ENCODE results near the gene HIPK4.
"Not testable (repeated sequence)": the region's sequence is repeated elsewhere in the genome, so short reads cannot be mapped to it uniquely, and the experiment has no call there.

HIPK4 gene, protein sequence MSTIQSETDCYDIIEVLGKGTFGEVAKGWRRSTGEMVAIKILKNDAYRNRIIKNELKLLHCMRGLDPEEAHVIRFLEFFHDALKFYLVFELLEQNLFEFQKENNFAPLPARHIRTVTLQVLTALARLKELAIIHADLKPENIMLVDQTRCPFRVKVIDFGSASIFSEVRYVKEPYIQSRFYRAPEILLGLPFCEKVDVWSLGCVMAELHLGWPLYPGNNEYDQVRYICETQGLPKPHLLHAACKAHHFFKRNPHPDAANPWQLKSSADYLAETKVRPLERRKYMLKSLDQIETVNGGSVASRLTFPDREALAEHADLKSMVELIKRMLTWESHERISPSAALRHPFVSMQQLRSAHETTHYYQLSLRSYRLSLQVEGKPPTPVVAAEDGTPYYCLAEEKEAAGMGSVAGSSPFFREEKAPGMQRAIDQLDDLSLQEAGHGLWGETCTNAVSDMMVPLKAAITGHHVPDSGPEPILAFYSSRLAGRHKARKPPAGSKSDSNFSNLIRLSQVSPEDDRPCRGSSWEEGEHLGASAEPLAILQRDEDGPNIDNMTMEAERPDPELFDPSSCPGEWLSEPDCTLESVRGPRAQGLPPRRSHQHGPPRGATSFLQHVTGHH

DNA sequence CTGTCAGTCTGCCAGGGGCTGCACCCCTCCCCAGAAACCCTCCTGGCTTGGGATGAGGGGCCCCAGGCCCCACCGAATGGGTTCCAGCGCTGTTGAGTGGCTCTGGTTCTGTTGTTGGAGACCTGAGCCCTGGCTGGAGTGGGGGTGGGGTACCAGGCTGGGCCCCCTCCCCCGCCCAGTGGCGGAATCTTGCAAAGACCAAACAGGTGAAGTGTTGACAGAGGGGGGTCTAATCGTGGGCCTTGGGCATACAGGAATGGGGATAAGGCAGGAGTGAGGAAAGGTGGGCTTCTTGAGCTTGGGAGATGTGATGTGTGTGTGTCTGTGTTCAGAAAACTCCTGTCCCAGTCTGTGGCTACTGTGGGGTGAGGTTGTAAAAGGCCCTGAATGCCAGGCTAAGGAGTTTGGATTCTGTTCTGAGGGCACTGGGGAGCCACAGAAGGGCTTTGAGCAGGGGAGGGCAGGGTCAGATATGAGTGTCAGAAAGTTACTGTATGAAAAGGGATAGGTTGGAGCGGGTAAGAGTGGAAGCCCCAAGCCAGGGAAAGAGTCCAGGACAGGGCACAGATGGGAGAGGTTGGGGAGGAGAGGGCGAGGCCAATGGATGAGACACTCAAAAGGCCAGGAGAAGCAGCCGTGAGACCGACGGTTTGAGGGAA is at the start of gene HIPK4:
Gene HIPK4, minus strand, starts transcription at position 98 of the 659 bp plus-strand sequence. CDS start 279 bp downstream, outside the sequence.
- DNase-seq = no peak

DNA sequence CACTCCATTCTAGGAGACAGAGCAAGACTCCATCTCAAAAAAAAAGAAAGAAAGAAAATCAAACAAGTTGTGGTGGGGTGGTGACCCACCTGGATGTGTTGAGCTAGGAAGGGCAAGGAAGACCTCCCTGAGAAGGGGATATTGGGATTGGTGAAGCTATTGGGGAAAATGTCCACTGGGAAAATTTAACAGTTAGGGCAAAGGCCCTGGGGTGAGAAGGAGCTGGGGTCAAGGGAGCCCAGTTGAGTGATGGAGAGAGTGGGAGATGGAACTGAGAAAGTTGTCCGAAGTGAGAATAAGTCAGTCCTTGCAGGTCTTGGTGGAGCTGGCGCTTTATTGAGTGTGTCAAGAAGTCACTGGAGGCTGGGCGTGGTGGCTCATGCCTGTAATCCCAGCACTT is 48.3 kb upstream of the HIPK4 start:
- no peak for DNase-seq

DNA sequence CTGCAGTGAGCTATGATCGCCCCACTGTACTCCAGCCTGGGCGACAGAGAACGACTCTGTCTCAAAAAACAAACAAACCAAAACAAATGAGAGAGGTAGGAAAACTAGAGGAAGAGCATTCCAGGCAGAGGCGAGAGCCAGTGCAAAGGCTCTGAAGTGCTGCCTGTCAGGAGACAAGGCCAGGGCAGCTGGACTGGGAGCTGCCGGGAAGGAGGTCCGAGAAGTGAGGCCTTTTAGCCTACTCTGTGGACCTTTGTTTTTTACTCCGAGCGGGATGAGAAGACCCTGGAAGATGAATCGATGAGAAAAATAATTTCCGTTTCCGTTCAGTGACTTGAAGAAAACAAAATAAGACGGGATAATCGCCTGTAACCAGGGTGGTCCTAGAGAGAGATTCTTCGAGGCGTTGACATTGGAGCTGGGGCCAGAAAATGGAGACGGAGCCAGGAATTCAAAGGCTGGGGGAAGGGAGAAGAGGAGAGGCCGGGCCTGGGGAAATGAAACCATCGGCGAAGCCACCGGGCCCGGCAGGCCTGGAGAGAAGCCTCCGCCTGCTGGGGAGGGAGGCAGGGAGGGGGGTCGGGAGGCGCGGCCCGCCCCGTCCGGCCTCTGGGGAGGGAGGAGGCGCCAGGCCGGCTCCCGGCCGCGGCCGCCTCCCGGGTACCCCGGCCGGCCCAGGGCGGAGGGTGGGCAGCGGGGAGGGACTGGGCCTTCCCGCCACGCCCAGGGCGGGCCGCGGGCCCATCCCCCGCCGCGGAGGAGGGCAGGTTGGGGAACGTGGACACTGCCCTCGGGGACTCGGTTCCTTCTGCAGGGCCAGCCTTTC is 43.6 kb upstream of the HIPK4 start:
- peak; percentile 97 for DNase-seq

DNA sequence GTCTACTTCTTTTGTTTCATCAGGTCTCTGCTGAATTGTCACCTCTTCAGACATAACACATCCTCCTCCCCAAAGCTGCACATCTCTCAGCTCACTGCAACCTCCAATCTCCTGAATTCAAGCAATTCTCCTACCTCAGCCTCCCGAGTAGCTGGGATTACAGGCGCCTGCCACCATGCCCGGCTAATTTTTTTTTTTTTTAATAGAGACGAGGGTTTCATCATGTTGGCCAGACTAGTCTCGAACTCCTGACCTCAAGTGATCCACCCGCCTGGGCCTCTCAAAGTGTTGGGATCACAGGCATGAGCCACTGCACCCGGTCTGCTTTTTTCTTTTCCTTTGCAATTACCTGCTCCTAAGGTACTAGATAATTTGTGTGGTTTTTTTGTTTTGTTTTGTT is 42.8 kb upstream of the HIPK4 start:
- DNase-seq = not testable (repeated sequence)

DNA sequence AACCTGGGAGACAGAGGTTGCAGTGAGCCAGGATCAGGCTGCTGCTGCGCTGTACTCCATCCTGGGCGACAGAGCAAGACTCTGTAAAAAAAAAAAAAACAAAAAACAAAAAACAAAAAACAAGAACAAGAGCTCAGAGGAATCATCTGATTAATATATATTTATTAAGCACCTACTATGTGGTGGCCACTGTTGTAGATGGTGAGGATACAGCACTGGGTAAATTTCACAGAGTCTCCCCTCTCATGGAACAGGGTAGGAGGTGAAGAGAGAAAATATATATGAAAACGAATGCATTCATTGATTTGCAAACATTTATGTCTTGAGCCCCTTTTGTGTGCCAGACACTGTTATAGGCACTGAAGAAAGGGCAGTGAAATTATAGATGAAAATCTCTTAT is 41.7 kb upstream of the HIPK4 start:
- DNase-seq = no peak

DNA sequence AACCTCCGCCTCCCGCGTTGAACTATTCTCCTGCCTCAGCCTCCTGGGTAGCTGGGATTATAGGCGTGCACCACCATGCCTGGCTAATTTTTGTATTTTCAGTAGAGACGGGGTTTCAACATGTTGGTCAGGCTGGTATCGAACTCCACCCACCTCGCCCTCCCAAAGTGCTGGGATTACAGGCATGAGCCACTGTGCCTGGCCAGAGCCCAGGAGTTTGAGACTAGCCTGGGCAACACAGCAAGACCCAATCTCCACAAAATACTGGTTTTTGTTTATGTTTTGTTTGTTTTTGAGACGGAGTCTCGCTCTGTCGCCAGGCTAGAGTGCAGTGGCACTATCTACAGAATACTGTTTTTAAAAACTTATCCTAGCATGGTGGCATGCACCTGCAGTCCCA is 40.3 kb upstream of the HIPK4 start:
- not testable (repeated sequence) for DNase-seq

DNA sequence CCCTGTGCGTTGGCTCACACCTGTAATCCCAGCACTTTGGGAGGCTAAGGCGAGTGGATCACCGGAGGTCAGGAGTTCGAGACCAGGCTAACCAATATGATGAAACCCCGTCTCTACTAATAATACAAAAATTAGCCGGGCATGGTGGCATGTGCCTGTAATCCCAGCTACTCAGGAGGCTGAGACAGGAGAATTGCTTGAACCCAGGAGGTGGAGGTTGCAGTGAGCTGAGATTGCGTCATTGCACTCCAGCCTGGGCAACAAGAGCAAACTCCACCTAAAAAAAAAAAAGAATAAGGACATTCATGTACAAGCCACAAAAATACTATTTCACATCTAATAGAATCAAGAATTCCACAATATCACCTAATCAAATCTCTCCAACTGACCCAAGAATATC is 38.2 kb upstream of the HIPK4 start:
- DNase-seq = not testable (repeated sequence)

DNA sequence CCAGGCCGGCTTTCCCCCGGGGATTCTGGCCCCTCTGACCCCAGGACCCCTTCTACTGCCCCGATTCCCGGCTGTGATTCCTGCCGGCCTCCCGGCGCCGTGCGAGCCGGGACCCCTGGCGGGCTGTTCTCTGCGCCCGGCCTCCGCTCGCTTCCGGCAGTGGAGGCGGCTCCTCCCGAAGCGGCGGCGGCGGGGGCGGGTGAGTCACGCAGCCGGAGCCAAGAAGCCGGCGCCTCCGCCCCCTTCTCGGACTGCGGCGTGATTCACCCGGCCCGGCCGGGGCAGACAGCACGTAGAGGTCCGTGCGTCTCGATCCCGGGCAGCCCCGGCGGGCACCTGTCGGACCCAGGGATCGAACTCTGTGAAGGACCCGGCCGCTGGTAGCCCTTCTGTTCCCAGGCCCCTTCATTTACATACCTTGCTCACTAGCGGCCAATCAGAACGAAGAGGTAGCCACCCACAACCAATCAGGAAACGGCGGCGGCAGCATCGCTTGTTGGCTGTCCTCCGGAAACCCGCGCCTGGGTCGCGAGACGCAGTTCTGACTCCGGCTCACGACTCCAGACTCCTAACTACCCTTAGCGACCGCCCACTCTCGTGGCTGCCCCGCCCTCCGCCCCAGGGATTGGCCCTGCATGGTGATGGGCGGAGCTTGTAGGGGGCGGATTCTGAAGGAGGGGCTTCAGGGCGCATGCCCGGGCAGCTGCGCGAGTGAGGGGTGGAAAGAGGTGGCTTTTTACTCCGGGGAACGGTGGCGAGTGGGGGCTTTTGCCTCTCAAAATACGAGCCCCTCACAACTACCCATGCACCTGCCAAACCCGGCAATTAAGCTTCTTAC is 35.7 kb upstream of the HIPK4 start, which contains the start of gene SERTAD1:
Gene SERTAD1, minus strand, starts transcription at position 543 of the 838 bp plus-strand sequence. CDS start 2,446 bp downstream, outside the sequence.
- DNase-seq = peak; percentile 100

DNA sequence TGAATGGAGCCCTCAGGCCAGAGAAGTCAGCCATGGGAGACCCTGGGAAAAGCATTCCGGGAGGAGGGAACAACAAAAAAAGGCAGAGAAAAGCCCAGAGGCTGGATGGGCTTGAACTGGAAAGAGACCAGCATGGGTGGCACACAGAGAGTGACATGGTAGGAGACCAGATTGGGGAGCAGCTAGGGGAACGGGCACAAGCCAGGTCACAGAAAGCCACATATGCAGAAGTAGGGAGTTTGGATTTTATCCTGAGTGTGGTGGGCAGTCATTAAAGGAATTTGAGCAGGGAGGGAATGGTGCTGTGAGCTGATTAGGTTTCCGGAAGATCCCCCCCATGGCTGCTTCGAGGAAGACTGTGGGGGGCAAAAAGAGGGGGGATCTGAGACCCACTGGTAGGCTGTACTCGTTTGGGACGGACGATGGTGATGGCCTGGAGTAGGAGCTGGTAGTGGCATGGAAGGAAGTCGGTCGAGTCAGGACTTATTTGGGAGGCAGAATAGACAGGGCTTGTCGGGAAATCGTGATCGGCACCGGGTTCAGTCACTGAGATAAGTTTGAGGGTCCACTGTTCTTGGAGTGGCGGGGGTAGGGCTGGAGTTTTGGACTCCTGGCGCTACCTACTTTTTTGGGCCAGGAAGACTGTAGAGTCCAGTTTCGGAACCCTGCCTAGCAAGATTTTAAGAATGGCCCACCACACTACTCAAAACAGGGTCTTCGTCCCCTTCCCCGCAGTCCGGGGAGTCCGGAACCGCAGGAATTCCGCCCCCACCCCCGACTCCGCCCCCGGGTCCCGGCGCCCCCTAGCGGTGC is 34.9 kb upstream of the HIPK4 start:
- DNase-seq = no peak

DNA sequence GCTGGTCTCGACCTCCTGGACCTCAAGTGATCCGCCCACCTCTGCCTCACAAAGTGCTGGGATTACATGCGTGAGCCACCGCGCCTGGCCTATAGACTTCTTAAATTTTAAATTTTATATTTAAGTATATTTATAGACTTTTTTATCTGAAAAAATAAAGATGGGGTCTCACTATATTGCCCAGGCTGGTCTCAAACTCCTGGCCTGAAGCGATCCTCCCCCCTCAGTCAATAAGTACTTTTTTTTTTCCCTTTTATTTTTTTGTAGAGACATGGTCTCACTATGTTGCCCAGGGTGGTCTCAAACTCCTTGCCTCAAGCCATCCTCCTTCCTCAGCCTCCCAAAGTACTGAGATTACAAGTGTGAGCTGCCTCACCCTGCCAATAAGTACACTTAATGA is 34.0 kb upstream of the HIPK4 start:
- no peak for DNase-seq

DNA sequence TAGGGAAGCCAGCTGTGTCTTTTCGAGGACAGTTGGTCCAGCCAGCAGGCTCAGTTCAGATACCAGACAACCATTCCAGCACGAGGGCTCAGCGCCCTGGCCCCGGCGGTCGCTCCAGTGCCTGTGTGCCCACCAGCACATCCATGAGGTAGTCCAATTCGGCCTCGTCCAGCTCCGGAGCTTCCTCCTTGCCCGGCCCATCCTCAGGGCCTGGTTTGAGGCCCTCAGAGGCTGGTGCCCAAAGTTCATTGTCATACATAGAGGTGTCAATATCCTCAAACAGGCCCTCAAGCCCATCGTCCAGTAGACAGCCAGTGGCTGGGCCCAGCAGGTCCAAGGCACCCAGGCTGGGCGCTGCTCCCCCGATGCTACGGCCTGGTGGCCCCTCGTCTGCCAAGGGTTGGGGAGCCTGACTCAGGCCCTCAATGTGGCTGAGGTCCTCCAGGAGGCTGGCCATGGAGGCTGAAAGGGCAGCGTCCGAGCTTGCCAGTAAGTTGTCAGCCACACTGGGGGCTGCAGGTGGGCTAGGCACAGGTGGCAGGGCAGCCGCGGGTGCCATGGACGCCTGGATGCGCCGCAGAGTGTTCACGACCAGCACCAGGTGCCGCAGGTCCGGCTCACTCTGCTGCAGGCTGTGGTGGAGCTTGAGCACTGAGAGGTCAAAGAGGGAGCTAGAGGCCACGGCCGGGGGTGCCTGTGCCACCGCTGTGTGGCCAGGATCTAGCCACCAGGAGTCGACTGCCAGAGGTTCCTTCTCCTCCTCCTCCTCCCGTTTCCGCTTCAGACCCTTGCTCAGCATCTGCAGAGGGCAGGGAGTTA is 33.0 kb upstream of the HIPK4 start:
- DNase-seq = no peak

DNA sequence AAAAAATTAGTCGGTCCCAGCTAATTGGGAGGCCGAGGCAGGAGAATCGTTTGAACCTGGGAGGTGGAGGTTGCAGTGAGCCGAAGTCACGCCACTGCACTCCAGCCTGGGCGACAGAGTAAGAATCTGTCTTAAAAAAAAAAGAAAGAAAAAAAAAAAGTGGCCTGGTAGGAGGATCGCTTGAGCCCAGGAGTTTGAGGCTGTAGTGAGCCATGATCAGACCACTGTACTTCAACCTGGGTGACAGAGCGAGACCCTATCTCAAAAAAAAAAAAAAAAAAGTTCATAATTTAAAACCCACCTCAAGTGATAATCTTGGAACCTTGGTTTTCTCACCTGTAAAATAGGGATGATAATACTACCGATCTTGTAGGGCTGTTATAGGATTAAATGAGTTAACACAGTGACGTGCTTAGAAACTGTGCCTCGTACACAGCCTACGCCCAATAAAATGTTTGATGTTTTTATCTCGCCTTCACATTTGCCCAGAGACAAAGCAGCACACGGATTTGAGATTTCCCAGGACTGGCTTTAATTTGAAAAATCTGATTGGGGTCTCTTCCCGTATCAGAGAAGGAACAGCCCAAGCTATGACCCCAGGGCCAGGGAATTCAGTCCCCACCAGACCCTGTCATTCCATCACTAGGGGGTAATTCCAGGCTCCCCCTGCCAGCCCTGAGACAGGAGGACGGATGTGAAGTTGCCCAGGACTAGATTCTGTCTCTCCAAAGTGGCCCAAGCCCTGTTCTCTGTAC is 32.2 kb upstream of the HIPK4 start:
- DNase-seq = no peak

DNA sequence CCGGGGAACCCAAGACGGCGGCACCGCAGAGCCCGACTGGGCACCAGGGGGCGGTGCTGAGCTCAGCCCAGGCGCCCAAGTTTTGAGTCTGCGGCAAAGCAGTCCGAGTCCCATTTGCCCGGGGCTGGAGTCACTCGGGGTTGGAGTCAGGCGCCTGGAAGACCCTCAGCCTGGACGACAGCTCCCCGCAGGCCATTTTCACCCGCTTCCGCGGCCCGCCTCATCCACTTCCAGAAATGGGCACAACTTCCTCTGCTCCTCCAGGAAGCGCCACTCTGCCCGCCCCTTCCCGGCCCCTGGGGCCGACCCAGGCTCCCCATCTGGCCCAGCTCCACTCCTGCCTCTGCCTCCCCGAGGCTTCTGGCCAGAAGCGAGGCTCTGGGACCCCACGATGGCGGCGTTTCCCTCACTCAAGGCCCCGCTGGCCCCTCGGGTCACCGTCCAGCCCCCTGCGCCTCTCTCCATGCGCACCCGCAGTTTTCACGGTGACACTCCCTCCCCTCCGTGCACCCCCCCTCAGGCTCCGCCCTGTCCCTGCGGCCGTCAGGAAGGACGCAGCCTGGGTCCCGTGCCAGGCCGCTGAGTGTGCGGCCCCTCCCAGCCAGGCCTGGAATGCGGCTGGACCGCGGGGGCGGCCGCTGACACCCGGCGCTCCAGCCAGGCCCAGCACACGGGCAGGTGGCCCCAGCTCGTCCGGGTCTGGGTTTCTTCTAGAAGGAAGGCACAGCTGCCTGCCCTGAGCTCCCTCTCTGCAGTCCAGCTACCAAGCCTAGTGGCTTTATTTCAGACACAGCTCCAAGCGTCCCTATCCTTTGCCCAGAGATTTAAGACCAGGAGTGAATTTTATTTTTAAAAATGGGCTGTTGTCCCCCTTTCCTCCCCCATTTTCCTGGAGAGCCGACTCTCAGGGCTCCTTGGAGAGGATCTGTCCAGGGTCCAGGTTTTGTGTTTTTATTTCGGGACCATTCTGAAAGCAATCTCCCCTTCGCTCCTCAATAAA is 31.1 kb upstream of the HIPK4 start:
- peak; percentile 94 for DNase-seq

DNA sequence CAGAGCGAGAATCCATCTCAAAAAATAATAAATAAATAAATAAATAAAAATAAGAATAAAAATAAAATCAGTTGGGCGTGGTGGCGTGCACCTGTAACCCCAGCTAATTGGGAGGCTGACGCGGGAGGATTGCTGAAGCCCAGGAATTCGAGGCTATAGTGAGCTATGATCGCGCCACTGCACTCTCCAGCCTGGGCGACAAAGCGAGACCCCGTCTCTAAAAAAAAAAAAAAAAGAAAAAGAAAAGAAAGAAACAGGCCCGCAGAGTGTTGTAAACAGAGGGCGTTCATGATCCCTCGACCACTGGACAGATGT is 30.4 kb upstream of the HIPK4 start:
- no peak for DNase-seq

DNA sequence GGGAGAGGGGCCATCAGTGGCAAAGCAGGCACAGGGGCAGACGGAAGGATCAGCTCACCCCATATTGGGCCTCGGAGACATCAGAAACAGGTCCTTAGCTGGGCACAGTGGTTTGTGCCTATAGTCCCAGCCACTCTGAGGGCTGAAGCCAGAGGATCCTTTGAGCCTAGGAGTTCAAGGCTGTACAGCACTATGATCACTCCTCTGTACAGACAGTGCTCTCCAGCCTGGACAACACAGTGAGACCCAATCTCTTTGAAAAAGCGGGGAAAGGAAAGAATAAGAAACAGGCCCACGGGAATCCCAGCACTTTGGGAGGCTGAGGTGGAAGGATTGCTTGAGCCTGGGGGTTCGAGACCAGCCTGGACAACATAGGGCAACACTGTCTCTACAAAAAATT is 29.8 kb upstream of the HIPK4 start:
- no peak for DNase-seq

DNA sequence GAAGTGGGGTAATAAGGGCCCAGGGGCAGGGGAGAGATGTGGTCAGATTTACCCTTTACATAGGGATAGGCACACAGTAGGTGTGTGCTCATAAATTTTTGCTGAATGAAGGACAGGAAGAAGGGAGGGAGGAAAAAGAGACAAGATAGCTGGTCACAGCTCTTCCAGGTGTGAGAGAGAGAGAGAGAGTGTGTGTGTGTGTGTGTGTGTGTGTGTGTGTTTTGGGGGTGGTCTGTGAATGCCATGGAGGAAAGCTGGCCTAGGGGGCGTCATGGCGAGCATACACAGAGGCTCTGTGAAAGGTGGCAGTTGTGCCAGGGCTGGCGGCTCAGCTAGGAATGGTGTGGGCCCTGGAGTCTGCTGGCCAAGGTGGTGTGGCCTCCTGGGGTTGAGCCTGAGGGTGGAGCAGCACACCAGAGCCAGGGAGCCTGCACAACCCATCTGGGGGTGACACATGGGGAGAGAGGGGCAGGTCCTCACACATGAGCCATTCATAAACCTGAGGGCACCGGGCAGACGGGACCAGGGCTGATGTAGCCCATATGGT is 29.2 kb upstream of the HIPK4 start:
- DNase-seq = no peak

DNA sequence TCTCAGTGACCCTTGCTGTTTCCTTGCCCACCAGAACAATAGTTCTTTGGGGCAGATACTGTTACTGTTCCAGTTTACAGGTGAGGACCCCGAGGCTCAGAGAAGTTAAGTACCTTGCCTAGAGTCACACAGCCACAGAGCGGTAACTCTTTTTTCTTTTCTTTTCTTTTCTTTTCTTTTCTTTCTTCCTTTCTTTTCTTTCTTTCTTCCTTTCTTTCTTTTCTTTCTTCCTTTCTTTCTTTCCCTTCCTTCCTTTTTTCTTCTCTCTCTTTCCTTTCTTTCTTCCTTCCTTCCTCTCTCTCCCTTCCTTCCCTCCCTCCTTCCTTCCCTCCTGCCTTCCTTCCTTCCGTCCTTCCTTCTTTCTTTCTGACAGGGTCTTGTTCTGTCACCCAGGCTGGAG is 28.1 kb upstream of the HIPK4 start:
- DNase-seq = no peak

DNA sequence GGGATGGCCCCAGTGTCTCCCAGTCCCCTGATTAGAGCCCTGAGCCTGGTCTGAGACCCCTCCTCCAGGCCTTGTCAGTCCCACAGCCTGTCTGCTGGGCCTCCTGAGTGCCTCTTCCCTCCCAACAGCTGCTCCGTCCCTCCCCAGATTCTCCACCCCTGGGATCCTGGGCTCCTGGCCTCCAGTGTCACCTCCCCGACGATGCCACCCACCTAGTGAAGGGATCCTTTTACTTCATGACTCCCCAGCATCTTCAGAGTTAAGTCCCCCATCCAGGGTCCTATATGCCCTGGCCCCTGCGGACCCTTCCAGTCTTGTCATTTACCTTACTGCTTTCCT is 27.6 kb upstream of the HIPK4 start:
- DNase-seq = no peak
